NCI-H1694 (cell line): ENCODE measurements around the gene CMTM8.

Experiments
- DNase-seq: peaks from one replicate; lab custom pipeline; 2025; lab: John Stamatoyannopoulos, UW

The CMTM8 gene

DNA sequence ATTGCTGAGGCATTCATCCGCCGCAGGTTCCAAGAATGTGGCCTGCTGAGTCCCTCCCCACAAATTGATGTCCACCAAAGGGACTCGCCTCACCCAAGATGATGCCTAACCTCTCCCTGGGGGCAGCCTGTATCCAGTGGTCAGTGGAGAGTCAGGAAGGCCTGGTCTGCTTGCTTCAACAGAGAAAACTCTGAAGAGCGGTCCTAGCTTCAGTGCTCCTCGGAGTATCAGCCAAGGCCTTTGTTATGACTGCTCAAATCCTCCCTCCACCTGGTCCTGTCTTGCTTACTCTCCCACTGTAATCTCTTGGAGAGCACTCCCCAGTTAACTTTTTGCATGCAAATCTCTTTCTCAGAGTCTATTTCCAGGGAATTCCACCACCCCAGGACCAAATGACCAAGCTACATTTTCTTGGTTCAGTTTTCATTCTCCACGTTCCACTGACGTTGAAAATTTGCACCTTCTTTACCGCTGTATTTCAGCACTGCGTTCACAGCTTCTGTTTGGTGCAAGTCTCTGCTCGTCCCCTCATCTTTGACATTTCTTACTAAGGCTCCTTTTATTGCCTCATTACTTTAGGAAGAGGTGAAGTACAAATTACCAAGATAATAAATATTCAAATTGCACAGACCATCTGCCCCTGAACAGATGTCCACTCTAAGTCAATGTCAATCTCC lies 175.5 kb downstream of the CMTM8 start:
- no peak for DNase-seq

- no peak for DNase-seq
These were observed 176.2 kb downstream of the CMTM8 start for GRCh38 chr3:32414522-32415202.

- no peak for DNase-seq
These were observed 181.3 kb downstream of the CMTM8 start for GRCh38 chr3:32419742-32420125.
